WTC11 (cell line): Measurements from ENCODE around the gene ATF6B.

ENCODE experiments used
- CREM ChIP-seq: sonication (generic); formaldehyde crosslinking; IDR thresholded peaks from 2 replicates; pipeline ENCODE4 v1.8.1; 2022; ENCODE audit warnings: mild to moderate bottlenecking, missing genetic modification reagents, moderate library complexity
- HMGA2 ChIP-seq: fragments of 250-450 bp; sonication (Bioruptor Pico); IDR thresholded peaks from 2 replicates; pipeline ENCODE4 v1.4.0; 2021; ENCODE audit warnings: mild to moderate bottlenecking, moderate library complexity
- TF ChIP-seq, protein P1 (sequence below): sonication (generic); formaldehyde crosslinking; IDR thresholded peaks from 2 replicates; pipeline ENCODE4 v1.8.0; 2022; ENCODE audit warnings: mild to moderate bottlenecking, missing genetic modification reagents
- TF ChIP-seq, protein P2 (sequence below): fragments of 200-600 bp; IDR thresholded peaks from 2 replicates; pipeline ENCODE4 v1.8.0; 2022; ENCODE audit warnings: antibody characterized with exemption

DNA sequence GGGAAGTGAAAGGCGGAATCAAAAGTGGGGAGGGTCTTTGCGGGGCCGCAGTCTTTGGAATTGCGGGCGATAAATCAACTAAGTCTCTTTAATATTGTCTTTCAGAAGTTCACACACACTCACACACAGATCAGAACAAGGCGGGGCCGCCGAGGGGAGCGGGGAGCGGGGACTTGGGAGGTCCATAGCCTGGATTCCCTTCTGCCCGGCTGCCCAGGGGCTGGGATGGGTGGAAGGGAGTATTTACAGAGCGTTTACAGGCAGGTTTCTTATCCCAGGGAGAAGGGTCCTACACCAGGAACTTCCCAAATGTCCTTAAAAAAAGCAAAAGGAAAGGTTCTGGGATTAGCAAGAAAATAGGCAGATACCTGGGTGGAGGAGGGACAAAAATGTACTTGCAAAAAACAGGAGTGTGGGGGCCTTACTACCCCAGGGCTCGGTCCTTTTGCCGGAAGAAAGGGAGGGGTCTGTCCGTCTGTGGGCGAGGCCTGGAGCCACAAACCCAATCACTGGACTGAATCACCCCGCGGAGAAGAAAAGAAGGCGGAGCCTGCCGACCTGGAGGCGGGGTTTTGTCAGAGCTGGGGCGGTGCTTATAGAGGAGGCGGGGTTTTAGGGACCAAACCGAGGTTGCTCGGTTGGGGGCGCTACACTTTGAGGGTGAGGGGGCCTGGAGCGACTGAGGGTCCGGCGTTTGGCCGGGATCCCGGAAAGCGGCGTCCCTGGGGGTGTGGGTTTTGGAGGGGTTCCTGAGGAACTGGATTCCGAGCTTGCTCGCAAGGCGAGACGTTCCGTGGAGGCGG is 20.4 kb upstream of the ATF6B start:
- TF ChIP-seq, protein P1, sequence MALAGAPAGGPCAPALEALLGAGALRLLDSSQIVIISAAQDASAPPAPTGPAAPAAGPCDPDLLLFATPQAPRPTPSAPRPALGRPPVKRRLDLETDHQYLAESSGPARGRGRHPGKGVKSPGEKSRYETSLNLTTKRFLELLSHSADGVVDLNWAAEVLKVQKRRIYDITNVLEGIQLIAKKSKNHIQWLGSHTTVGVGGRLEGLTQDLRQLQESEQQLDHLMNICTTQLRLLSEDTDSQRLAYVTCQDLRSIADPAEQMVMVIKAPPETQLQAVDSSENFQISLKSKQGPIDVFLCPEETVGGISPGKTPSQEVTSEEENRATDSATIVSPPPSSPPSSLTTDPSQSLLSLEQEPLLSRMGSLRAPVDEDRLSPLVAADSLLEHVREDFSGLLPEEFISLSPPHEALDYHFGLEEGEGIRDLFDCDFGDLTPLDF (CRISPR knock-in tag), result no peak
- TF ChIP-seq CREM (CRISPR knock-in tag), result no peak
- no peak for TF ChIP-seq HMGA2
- TF ChIP-seq, protein P2, sequence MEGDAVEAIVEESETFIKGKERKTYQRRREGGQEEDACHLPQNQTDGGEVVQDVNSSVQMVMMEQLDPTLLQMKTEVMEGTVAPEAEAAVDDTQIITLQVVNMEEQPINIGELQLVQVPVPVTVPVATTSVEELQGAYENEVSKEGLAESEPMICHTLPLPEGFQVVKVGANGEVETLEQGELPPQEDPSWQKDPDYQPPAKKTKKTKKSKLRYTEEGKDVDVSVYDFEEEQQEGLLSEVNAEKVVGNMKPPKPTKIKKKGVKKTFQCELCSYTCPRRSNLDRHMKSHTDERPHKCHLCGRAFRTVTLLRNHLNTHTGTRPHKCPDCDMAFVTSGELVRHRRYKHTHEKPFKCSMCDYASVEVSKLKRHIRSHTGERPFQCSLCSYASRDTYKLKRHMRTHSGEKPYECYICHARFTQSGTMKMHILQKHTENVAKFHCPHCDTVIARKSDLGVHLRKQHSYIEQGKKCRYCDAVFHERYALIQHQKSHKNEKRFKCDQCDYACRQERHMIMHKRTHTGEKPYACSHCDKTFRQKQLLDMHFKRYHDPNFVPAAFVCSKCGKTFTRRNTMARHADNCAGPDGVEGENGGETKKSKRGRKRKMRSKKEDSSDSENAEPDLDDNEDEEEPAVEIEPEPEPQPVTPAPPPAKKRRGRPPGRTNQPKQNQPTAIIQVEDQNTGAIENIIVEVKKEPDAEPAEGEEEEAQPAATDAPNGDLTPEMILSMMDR, result peak; percentile 46; the same call in 1 of the 2 replicates
